SH-SY5Y (cell line): ENCODE data around the gene F8.

Source experiments
- GATA2 ChIP-seq: IDR thresholded peaks from 2 replicates; pipeline ENCODE4 v1.6.1; 2011; ENCODE audit warnings: mild to moderate bottlenecking, low read depth, low read length
- GATA3 ChIP-seq: IDR thresholded peaks from 2 replicates; pipeline ENCODE4 v1.6.1; 2011; ENCODE audit warnings: low read depth, mild to moderate bottlenecking, low read length, moderate library complexity

GRCh38 chrX:154873329-154873728 is 149.2 kb downstream of the F8 start:
- TF ChIP-seq GATA3, result no peak
- no peak for TF ChIP-seq GATA2
